Mesothelial cell of epicardium (in vitro differentiated cells): ENCODE results near the gene ARL4D. TPM values are rescaled to one million over a fixed set of nuclear protein-coding genes. Genes with fewer than 3 reads are reported as not detected.

Experiments
- DNase-seq, 2 experiments: peaks; one replicate each; pipeline ENCODE4 v3.0.0; 2021; ENCODE audit warnings: low spot score in 2 of 2; ENCODE audit not compliant: unreplicated experiment in 2 of 2
- H3K27ac Mint-ChIP-seq: 2 replicates; pipeline ENCODE4 v1.8.0; 2021; ENCODE audit warnings: mixed read lengths
- H3K27me3 Mint-ChIP-seq: 2 replicates; pipeline ENCODE4 v1.8.0; 2021; ENCODE audit warnings: low read depth, mixed read lengths
- H3K36me3 Mint-ChIP-seq: 2 replicates; pipeline ENCODE4 v1.8.0; 2021; ENCODE audit warnings: mixed read lengths
- H3K4me1 Mint-ChIP-seq: 2 replicates; pipeline ENCODE4 v1.8.0; 2021; ENCODE audit warnings: mixed read lengths
- H3K4me3 Mint-ChIP-seq: 2 replicates; pipeline ENCODE4 v1.8.0; 2021; ENCODE audit warnings: mild to moderate bottlenecking, moderate library complexity, mixed read lengths
- H3K9me3 Mint-ChIP-seq: 2 replicates; pipeline ENCODE4 v1.8.0; 2021; ENCODE audit warnings: mixed read lengths
- CTCF ChIP-seq: fragments of 200-600 bp; sonication (generic); IDR thresholded peaks from one replicate; pipeline ENCODE4 v1.5.0; 2021; ENCODE audit warnings: antibody characterized with exemption; ENCODE audit not compliant: unreplicated experiment
- total RNA-seq: library from RNA; stranded (reverse); gene quantifications from 3 replicates; pipeline ENCODE4 v1.2.1, GENCODE V29; 2021

Gene ARL4D
- total RNA-seq, 1 donor from 2014 or later: 8.1 TPM

- H3K36me3 Mint-ChIP-seq: no peaks in the 10 kb centered on the region
- TF ChIP-seq CTCF: no peak
- no peak for DNase-seq
- H3K4me3 Mint-ChIP-seq: no peak overlapping the region
- H3K4me1 Mint-ChIP-seq: peaks cover 21% of the 10 kb centered on the region
- H3K27me3 Mint-ChIP-seq: no peaks in the 10 kb centered on the region
- H3K27ac Mint-ChIP-seq: no peak overlapping the region
- no peaks in the 10 kb centered on the region for H3K9me3 Mint-ChIP-seq
Observed at GRCh38 chr17:43428524-43428923, 29.7 kb downstream of the ARL4D start.

GRCh38 chr17:43430936-43431713 is 32.3 kb downstream of the ARL4D start:
- Mint-ChIP-seq H3K27me3 (no peaks in the 10 kb centered on the region), H3K27ac (peak overlapping the region; percentile 45), H3K9me3 (no peaks in the 10 kb centered on the region), H3K36me3 (no peaks in the 10 kb centered on the region), H3K4me1 (peaks cover 29% of the 10 kb centered on the region), H3K4me3 (no peak overlapping the region)
- no peak for TF ChIP-seq CTCF
- no peak for DNase-seq

- TF ChIP-seq CTCF: no peak
- H3K4me1 Mint-ChIP-seq: peaks cover 31% of the 10 kb centered on the region
- no peaks in the 10 kb centered on the region for H3K36me3 Mint-ChIP-seq
- H3K27ac Mint-ChIP-seq: peak overlapping the region; percentile 21
- H3K4me3 Mint-ChIP-seq: no peak overlapping the region
- no peaks in the 10 kb centered on the region for H3K9me3 Mint-ChIP-seq
- DNase-seq: no peak
- no peaks in the 10 kb centered on the region for H3K27me3 Mint-ChIP-seq
Observed at GRCh38 chr17:43431714-43432523, 33.1 kb downstream of the ARL4D start.

- TF ChIP-seq CTCF: no peak
- H3K27ac Mint-ChIP-seq: no peak overlapping the region
- no peak for DNase-seq
- no peaks in the 10 kb centered on the region for H3K9me3 Mint-ChIP-seq
- peaks cover 36% of the 10 kb centered on the region for H3K4me1 Mint-ChIP-seq
- no peaks in the 10 kb centered on the region for H3K36me3 Mint-ChIP-seq
- no peaks in the 10 kb centered on the region for H3K27me3 Mint-ChIP-seq
- H3K4me3 Mint-ChIP-seq: no peak overlapping the region
Observed at GRCh38 chr17:43434902-43435319, 36.1 kb downstream of the ARL4D start.

- DNase-seq: no peak
- Mint-ChIP-seq H3K4me3 (no peak overlapping the region), H3K36me3 (no peaks in the 10 kb centered on the region), H3K27ac (no peak overlapping the region), H3K4me1 (peaks cover 16% of the 10 kb centered on the region), H3K27me3 (no peaks in the 10 kb centered on the region), H3K9me3 (no peaks in the 10 kb centered on the region)
- TF ChIP-seq CTCF: no peak
Observed at GRCh38 chr17:43437756-43438155, 39.0 kb downstream of the ARL4D start.
